NB4 (cell line): ENCODE measurements around the gene TRPT1.

Experiments used
- MYC ChIP-seq: IDR thresholded peaks from 2 replicates; pipeline ENCODE4 v1.6.1; 2011; ENCODE audit warnings: low read depth, low read length
- TF ChIP-seq, protein P1 (sequence below): IDR thresholded peaks from one replicate; pipeline ENCODE4 v1.5.1; 2012; ENCODE audit warnings: low read depth, low read length
- TF ChIP-seq, protein P2 (sequence below): IDR thresholded peaks from 2 replicates; pipeline ENCODE4 v1.6.1; 2011; ENCODE audit warnings: low read depth, low read length

DNA sequence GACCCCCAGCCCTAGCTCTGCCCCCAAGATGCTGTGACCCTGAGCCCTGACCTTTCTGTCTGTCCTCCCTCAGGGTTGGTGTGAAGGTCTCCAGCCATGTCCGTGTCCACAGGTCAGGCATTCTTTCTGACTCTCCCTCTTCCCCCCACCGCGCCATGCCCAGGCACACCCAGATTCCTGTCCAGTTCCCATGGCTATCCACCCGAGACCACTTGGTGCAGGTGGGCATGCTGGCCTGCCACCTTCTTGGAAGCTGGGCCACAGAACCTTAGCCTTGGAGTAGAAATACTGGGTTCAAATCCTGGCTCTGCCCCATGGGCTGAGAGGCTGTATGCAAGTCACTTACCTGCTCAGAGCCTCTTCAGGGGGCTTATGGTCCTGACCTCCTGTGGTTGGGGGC is 23.1 kb upstream of the TRPT1 start:
- TF ChIP-seq, protein P1, sequence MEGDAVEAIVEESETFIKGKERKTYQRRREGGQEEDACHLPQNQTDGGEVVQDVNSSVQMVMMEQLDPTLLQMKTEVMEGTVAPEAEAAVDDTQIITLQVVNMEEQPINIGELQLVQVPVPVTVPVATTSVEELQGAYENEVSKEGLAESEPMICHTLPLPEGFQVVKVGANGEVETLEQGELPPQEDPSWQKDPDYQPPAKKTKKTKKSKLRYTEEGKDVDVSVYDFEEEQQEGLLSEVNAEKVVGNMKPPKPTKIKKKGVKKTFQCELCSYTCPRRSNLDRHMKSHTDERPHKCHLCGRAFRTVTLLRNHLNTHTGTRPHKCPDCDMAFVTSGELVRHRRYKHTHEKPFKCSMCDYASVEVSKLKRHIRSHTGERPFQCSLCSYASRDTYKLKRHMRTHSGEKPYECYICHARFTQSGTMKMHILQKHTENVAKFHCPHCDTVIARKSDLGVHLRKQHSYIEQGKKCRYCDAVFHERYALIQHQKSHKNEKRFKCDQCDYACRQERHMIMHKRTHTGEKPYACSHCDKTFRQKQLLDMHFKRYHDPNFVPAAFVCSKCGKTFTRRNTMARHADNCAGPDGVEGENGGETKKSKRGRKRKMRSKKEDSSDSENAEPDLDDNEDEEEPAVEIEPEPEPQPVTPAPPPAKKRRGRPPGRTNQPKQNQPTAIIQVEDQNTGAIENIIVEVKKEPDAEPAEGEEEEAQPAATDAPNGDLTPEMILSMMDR, result no peak
- TF ChIP-seq MYC, result no peak
- TF ChIP-seq, protein P2, sequence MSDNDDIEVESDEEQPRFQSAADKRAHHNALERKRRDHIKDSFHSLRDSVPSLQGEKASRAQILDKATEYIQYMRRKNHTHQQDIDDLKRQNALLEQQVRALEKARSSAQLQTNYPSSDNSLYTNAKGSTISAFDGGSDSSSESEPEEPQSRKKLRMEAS, result no peak
